ENCODE measurements around the gene C1orf141.

The C1orf141 gene

DNA sequence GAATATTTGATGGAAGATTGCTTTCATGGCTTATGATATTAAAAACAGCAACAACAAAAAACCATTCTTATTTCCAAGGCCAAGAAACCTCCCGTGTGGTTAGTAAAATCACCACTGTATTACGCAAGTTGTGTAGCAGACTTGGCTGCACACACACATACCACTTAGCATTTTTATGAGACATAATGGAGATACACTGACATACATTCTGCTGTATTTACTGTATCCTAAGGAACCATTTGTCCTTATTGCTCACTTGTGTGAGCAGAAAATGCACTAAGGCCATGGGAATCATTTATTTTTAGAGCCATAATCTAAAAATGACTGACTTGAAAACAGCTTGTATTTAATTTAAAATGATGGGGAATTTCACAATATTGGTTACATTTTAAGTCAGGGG lies 584 bp upstream of the C1orf141 start:
- no peaks in the 10 kb centered on the region for H4K20me1 ChIP-seq (ENCODE audit: insufficient read depth, low read length)
- H3K4me1 ChIP-seq (ENCODE audit: insufficient read depth, low read length, severe bottlenecking) = no peaks in the 10 kb centered on the region
- no peak overlapping the region for H3K4me2 ChIP-seq (ENCODE audit: low read length)
- H3K9ac ChIP-seq (ENCODE audit: low read length) = no peak overlapping the region
- no peak for TF ChIP-seq EZH2 (IDR thresholded peaks at IDR 0.05; ENCODE audit: borderline replicate concordance, low read length)
- TF ChIP-seq CTCF (IDR thresholded peaks at IDR 0.05; ENCODE audit: low read length) = no peak
- no peaks in the 10 kb centered on the region for H3K27me3 ChIP-seq (ENCODE audit: insufficient read depth, low read length)
- H3K4me3 ChIP-seq (ENCODE audit: low read depth, low read length, poor library complexity, severe bottlenecking) = no peak overlapping the region
- H3K79me2 ChIP-seq (ENCODE audit: insufficient read depth, low read length) = no peaks in the 10 kb centered on the region
- H3F3A ChIP-seq (ENCODE audit: insufficient read depth, low read length) = no peaks in the 10 kb centered on the region
- no peak overlapping the region for H3K27ac ChIP-seq (ENCODE audit: low read depth, low read length, poor library complexity, severe bottlenecking)
- no peaks in the 10 kb centered on the region for H3K36me3 ChIP-seq (ENCODE audit: insufficient read depth, low read length)
- no peaks in the 10 kb centered on the region for H3K9me2 ChIP-seq (ENCODE audit: low read depth, low read length)
- no peak overlapping the region for H2AFZ ChIP-seq (ENCODE audit: low read length)
- H3K9me3 ChIP-seq (ENCODE audit: low read length) = no peaks in the 10 kb centered on the region

DNA sequence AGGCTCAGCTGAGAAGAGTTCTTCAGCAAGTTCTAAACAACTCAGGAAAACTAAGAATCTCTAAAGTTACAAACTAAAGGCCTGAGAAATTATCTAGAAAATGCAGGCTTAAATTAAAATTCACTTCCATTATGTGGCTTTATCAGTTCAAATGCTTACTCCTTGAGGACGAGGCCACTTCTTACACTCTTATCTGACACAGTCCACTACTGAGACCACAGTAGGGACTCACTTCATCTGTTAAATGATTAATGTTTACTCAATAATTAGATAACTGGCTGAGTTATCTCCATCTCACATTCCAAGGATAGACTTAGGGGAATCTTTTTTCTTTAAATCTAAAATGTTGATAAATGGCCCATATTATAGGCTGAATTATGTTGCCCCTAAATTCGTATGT lies 1.6 kb downstream of the C1orf141 start:
- no peaks in the 10 kb centered on the region for H4K20me1 ChIP-seq (ENCODE audit: insufficient read depth, low read length)
- H2AFZ ChIP-seq (ENCODE audit: low read length) = no peak overlapping the region

GRCh38 chr1:67130673-67131072 lies 4.1 kb downstream of the C1orf141 start:
- no peaks in the 10 kb centered on the region for H3K9me3 ChIP-seq (ENCODE audit: low read length)
- no peaks in the 10 kb centered on the region for H3K9me2 ChIP-seq (ENCODE audit: low read depth, low read length)
- H3K79me2 ChIP-seq (ENCODE audit: insufficient read depth, low read length) = no peaks in the 10 kb centered on the region
- no peaks in the 10 kb centered on the region for H3K4me1 ChIP-seq (ENCODE audit: insufficient read depth, low read length, severe bottlenecking)
- H3K36me3 ChIP-seq (ENCODE audit: insufficient read depth, low read length) = no peaks in the 10 kb centered on the region
- no peak overlapping the region for H3K9ac ChIP-seq (ENCODE audit: low read length)
- no peaks in the 10 kb centered on the region for H4K20me1 ChIP-seq (ENCODE audit: insufficient read depth, low read length)
- no peaks in the 10 kb centered on the region for H3F3A ChIP-seq (ENCODE audit: insufficient read depth, low read length)
- no peak overlapping the region for H3K4me2 ChIP-seq (ENCODE audit: low read length)
- no peaks in the 10 kb centered on the region for H3K27me3 ChIP-seq (ENCODE audit: insufficient read depth, low read length)
- no peak overlapping the region for H2AFZ ChIP-seq (ENCODE audit: low read length)
- TF ChIP-seq EZH2 (IDR thresholded peaks at IDR 0.05; ENCODE audit: borderline replicate concordance, low read length) = no peak
- TF ChIP-seq CTCF (IDR thresholded peaks at IDR 0.05; ENCODE audit: low read length) = no peak
- H3K4me3 ChIP-seq (ENCODE audit: low read depth, low read length, poor library complexity, severe bottlenecking) = no peak overlapping the region
- no peak overlapping the region for H3K27ac ChIP-seq (ENCODE audit: low read depth, low read length, poor library complexity, severe bottlenecking)

More for the DNA sequence above, 1.6 kb downstream of the C1orf141 start:
- Histone ChIP-seq H3K79me2 (ENCODE audit: insufficient read depth, low read length) (no peaks in the 10 kb centered on the region), H3K4me2 (ENCODE audit: low read length) (no peak overlapping the region), H3K9me3 (ENCODE audit: low read length) (no peaks in the 10 kb centered on the region), H3K27ac (ENCODE audit: low read depth, low read length, poor library complexity, severe bottlenecking) (no peak overlapping the region), H3K4me1 (ENCODE audit: insufficient read depth, low read length, severe bottlenecking) (no peaks in the 10 kb centered on the region), H3K9ac (ENCODE audit: low read length) (no peak overlapping the region), H3K36me3 (ENCODE audit: insufficient read depth, low read length) (no peaks in the 10 kb centered on the region), H3K4me3 (ENCODE audit: low read depth, low read length, poor library complexity, severe bottlenecking) (no peak overlapping the region), H3F3A (ENCODE audit: insufficient read depth, low read length) (no peaks in the 10 kb centered on the region), H3K27me3 (ENCODE audit: insufficient read depth, low read length) (no peaks in the 10 kb centered on the region), H3K9me2 (ENCODE audit: low read depth, low read length) (no peaks in the 10 kb centered on the region)
- TF ChIP-seq EZH2 (IDR thresholded peaks at IDR 0.05; ENCODE audit: borderline replicate concordance, low read length) (no peak), CTCF (IDR thresholded peaks at IDR 0.05; ENCODE audit: low read length) (no peak)
